HEK293T (cell line): ENCODE measurements around the gene C6orf141.

Source experiments
- BHLHE40 ChIP-seq: fragments of 450-650 bp; IDR thresholded peaks from 2 replicates; pipeline ENCODE4 v1.6.1; 2016; ENCODE audit warnings: mild to moderate bottlenecking, moderate library complexity, borderline replicate concordance
- CTBP1 ChIP-seq: fragments of 450-650 bp; IDR thresholded peaks from 2 replicates; pipeline ENCODE4 v1.6.1; 2016; ENCODE audit warnings: borderline replicate concordance
- ELF4 ChIP-seq: fragments of 450-650 bp; IDR thresholded peaks from 2 replicates; pipeline ENCODE4 v1.6.1; 2017; ENCODE audit warnings: antibody characterized with exemption
- FOXA1 ChIP-seq: fragments of 450-650 bp; IDR thresholded peaks from 2 replicates; pipeline ENCODE4 v1.6.1; 2016; ENCODE audit warnings: mild to moderate bottlenecking
- FOXK2 ChIP-seq: fragments of 450-650 bp; IDR thresholded peaks from 2 replicates; pipeline ENCODE4 v1.6.1; 2016; ENCODE audit warnings: mild to moderate bottlenecking
- FOXM1 ChIP-seq: fragments of 450-650 bp; IDR thresholded peaks from 2 replicates; pipeline ENCODE4 v1.6.1; 2017; ENCODE audit warnings: mild to moderate bottlenecking, borderline replicate concordance
- HDGF ChIP-seq: fragments of 450-650 bp; IDR thresholded peaks from 2 replicates; pipeline ENCODE4 v1.6.1; 2017; ENCODE audit warnings: antibody characterized with exemption, borderline replicate concordance
- L3MBTL2 ChIP-seq: fragments of 450-650 bp; conservative IDR thresholded peaks from 2 replicates; pipeline ENCODE4 v1.6.1; 2016; ENCODE audit warnings: mild to moderate bottlenecking
- NFRKB ChIP-seq: fragments of 450-650 bp; IDR thresholded peaks from 2 replicates; pipeline ENCODE4 v1.6.1; 2016; ENCODE audit warnings: mild to moderate bottlenecking, moderate library complexity
- PKNOX1 ChIP-seq: fragments of 450-650 bp; IDR thresholded peaks from 2 replicates; pipeline ENCODE4 v1.6.1; 2016
- SP1 ChIP-seq: fragments of 450-650 bp; IDR thresholded peaks from 2 replicates; pipeline ENCODE4 v1.6.1; 2017
- SUZ12 ChIP-seq: fragments of 450-650 bp; IDR thresholded peaks from 2 replicates; pipeline ENCODE4 v1.6.1; 2016; ENCODE audit warnings: mild to moderate bottlenecking
- TARDBP ChIP-seq: fragments of 450-650 bp; IDR thresholded peaks from 2 replicates; pipeline ENCODE4 v1.6.1; 2016

DNA sequence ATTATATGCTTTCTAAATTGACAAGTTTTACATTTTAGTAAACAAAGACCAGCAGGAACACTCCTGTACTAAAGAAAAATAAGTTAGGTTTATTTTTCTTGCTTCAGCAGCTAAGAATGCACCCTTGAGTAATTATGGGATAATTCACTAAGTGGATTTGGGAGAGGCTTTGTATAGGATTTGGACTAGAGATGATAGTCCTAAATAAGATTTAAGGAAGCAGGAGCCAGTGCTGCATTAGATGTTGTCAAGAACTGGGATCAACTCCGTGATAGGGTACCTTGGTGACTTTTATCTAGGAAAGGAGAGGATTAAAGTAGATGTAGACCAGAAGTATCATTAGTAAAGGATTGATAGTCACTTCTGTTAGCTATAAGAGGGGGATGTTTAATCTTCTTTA lies 4.1 kb upstream of the C6orf141 start:
- TF ChIP-seq FOXK2 (no peak), SP1 (no peak), BHLHE40 (no peak), PKNOX1 (no peak), L3MBTL2 (no peak), FOXA1 (no peak), SUZ12 (no peak), FOXM1 (no peak), CTBP1 (no peak), ELF4 (no peak), HDGF (no peak), NFRKB (no peak), TARDBP (no peak)
